ENCODE results near the gene STK24.
A peak's percentile ranks its signal among the peaks of the same experiment; 100 is the strongest.

Gene STK24

GRCh38 chr13:98581381-98581780 is 4.5 kb upstream of the STK24 start:
- no peak for DNase-seq (ENCODE audit: low read depth)
- TF ChIP-seq, protein P1, sequence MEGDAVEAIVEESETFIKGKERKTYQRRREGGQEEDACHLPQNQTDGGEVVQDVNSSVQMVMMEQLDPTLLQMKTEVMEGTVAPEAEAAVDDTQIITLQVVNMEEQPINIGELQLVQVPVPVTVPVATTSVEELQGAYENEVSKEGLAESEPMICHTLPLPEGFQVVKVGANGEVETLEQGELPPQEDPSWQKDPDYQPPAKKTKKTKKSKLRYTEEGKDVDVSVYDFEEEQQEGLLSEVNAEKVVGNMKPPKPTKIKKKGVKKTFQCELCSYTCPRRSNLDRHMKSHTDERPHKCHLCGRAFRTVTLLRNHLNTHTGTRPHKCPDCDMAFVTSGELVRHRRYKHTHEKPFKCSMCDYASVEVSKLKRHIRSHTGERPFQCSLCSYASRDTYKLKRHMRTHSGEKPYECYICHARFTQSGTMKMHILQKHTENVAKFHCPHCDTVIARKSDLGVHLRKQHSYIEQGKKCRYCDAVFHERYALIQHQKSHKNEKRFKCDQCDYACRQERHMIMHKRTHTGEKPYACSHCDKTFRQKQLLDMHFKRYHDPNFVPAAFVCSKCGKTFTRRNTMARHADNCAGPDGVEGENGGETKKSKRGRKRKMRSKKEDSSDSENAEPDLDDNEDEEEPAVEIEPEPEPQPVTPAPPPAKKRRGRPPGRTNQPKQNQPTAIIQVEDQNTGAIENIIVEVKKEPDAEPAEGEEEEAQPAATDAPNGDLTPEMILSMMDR (conservative IDR thresholded peaks at IDR 0.05; ENCODE audit: low read depth, low read length): no peak

GRCh38 chr13:98580420-98580819 is 3.5 kb upstream of the STK24 start:
- TF ChIP-seq, protein P1 (conservative IDR thresholded peaks at IDR 0.05; ENCODE audit: low read depth, low read length): no peak
- no peak for DNase-seq (ENCODE audit: low read depth)
- H3K4me3 ChIP-seq (ENCODE audit: low read depth, low read length): no peak overlapping the region

More at GRCh38 chr13:98581381-98581780, 4.5 kb upstream of the STK24 start:
- H3K4me3 ChIP-seq (ENCODE audit: low read depth, low read length): no peak overlapping the region

GRCh38 chr13:98577836-98578285 is 954 bp upstream of the STK24 start:
- no peak for DNase-seq (ENCODE audit: low read depth)
- TF ChIP-seq, protein P1 (conservative IDR thresholded peaks at IDR 0.05; ENCODE audit: low read depth, low read length): no peak
- H3K4me3 ChIP-seq (ENCODE audit: low read depth, low read length): peak overlapping the region; percentile 81

- H3K4me3 ChIP-seq (ENCODE audit: low read depth, low read length): peak overlapping the region; percentile 81
- no peak for DNase-seq (ENCODE audit: low read depth)
- TF ChIP-seq, protein P1 (conservative IDR thresholded peaks at IDR 0.05; ENCODE audit: low read depth, low read length): no peak
These were observed 534 bp downstream of the STK24 start for GRCh38 chr13:98576200-98576945.

- TF ChIP-seq, protein P1 (conservative IDR thresholded peaks at IDR 0.05; ENCODE audit: low read depth, low read length): no peak
- peak overlapping the region; percentile 81 for H3K4me3 ChIP-seq (ENCODE audit: low read depth, low read length)
- DNase-seq (ENCODE audit: low read depth): no peak
These were observed 1.1 kb downstream of the STK24 start for GRCh38 chr13:98575904-98576199.

DNA sequence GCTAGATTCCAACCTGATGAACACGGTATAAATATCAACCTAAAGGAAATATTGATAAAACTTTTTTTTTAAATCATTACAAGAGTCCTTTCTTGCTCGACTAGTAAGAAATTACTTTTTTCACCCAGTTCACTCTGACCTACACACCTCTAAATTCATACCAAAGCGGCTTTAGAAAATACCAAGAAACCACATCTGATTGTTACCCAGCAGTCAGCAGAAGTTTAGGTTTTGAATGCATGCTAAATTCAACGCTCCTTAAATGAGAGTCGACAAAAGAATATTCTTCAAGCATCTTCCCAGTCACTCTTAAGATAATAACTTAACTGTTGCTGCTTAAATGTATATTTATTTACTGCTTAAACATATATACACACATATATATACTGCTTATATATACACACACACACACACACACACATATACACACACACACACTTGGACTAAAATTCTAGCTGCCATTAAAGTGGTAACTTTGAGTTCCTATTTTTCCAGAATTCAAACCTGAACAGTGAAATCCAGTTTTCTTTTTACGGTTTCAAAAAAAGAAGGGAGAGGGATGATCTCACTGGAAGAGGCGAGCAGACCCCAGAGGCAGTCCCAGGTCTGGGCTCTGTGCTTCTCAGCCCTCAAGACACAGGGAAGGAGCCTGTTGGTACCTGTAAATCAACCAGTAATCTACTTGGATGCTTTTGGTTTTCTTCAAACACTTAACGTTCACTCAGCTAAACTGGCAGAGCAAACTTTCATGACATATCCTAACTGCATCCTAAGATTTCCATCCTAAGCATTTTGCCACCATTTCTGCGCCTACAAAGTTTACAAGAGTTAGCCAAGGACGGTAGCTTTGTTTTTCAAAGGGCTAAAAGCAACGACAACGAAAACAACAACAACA is 1.7 kb downstream of the STK24 start:
- TF ChIP-seq, protein P1 (conservative IDR thresholded peaks at IDR 0.05; ENCODE audit: low read depth, low read length): no peak
- H3K4me3 ChIP-seq (ENCODE audit: low read depth, low read length): peak overlapping the region; percentile 81
- peak; percentile 56 for DNase-seq (ENCODE audit: low read depth)

Measured in choroid plexus epithelial cell (primary cell).